H1 (cell line): ENCODE data around the gene R3HDM2.

Source experiments
- CEBPB ChIP-seq: IDR thresholded peaks from 2 replicates; pipeline ENCODE4 v1.6.1; 2012; ENCODE audit warnings: low read depth, low read length
- HDAC2 ChIP-seq, 2 experiments: fragments of 300-600 bp in 1 of 2; sonication (generic) in 1 of 2; IDR thresholded peaks; 2 replicates each; pipeline ENCODE4 v1.6.1; 2011 to 2012; ENCODE audit warnings: low read depth in 2 of 2, low read length in 2 of 2, mild to moderate bottlenecking in 2 of 2, moderate library complexity in 2 of 2, borderline replicate concordance in 1 of 2, inconsistent platforms in 1 of 2
- KDM1A ChIP-seq: fragments of 200-600, 300-600 bp; sonication (generic); IDR thresholded peaks from 2 replicates; pipeline ENCODE4 v1.7.1; 2016; ENCODE audit warnings: mild to moderate bottlenecking, low read length, borderline replicate concordance
- POLR2A ChIP-seq, 2 experiments: IDR thresholded peaks; 1 replicate in 1 of 2; 2 replicates in 1 of 2; pipeline ENCODE4 v1.6.1; 2011; ENCODE audit warnings: low read depth in 2 of 2, low read length in 2 of 2, mild to moderate bottlenecking in 2 of 2; ENCODE audit errors: control extremely low read depth in 1 of 2
- TF ChIP-seq, protein P1 (sequence below), 3 experiments: IDR thresholded peaks; 1 replicate in 2 of 3; 2 replicates in 1 of 3; pipeline versions ENCODE4 v1.5.1 to v1.6.1; 2011; ENCODE audit warnings: low read length in 3 of 3, mild to moderate bottlenecking in 3 of 3, inconsistent platforms in 2 of 3, low read depth in 1 of 3, moderate library complexity in 1 of 3; ENCODE audit not compliant: insufficient read depth in 1 of 3; ENCODE audit errors: control extremely low read depth in 1 of 3
- TF ChIP-seq, protein P2 (sequence below): IDR thresholded peaks from 2 replicates; pipeline ENCODE4 v1.6.1; 2012; ENCODE audit warnings: inconsistent platforms

DNA sequence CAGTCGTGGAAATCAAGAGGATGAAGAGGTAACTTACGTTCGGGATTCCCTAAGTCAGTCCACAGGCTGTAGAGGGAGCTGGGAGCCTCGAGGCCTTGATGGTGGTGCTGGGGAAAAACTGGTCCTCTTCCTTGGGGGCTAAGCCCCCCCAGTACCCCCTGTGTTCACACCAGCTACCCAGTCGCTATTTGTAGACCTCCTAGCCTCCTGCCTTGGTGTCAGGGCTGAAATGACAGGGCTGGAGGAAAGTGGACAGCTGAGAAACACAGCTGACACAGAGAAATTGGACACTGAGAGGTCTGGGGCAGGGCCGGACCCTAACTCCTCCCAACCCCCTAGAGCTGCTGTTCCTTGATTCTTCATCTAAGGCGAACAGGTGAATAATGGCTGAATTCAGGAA is 179.9 kb downstream of the R3HDM2 start, which contains the start of gene STAC3:
- TF ChIP-seq, protein P1, sequence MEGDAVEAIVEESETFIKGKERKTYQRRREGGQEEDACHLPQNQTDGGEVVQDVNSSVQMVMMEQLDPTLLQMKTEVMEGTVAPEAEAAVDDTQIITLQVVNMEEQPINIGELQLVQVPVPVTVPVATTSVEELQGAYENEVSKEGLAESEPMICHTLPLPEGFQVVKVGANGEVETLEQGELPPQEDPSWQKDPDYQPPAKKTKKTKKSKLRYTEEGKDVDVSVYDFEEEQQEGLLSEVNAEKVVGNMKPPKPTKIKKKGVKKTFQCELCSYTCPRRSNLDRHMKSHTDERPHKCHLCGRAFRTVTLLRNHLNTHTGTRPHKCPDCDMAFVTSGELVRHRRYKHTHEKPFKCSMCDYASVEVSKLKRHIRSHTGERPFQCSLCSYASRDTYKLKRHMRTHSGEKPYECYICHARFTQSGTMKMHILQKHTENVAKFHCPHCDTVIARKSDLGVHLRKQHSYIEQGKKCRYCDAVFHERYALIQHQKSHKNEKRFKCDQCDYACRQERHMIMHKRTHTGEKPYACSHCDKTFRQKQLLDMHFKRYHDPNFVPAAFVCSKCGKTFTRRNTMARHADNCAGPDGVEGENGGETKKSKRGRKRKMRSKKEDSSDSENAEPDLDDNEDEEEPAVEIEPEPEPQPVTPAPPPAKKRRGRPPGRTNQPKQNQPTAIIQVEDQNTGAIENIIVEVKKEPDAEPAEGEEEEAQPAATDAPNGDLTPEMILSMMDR (IDR thresholded peaks at IDR 0.05; ENCODE audit: control extremely low read depth in 1 of 3, insufficient read depth in 1 of 3, low read depth in 1 of 3, low read length in 3 of 3) = no peak
- TF ChIP-seq CEBPB (no peak), KDM1A (no peak), POLR2A (IDR thresholded peaks at IDR 0.05; ENCODE audit: control extremely low read depth in 1 of 2, low read depth in 2 of 2, low read length in 2 of 2) (no peak), HDAC2 (IDR thresholded peaks at IDR 0.05; ENCODE audit: borderline replicate concordance in 1 of 2, low read depth in 2 of 2, low read length in 2 of 2) (no peak)
- TF ChIP-seq, protein P2, sequence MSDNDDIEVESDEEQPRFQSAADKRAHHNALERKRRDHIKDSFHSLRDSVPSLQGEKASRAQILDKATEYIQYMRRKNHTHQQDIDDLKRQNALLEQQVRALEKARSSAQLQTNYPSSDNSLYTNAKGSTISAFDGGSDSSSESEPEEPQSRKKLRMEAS = no peak
